ENCODE results near the gene DLK2. TPM values are rescaled to one million over a fixed set of nuclear protein-coding genes. Genes with fewer than 3 reads are reported as not detected.

Gene DLK2
- total RNA-seq, 2 donors from 2014 or later, result not detected

- 88 to 93% methylated on average over 12 to 15 of the region's 15 CpGs for WGBS, 2 experiments (ENCODE audit: insufficient coverage in 1 of 2, insufficient read length in 1 of 2)
Observed at GRCh38 chr6:43434001-43434840, 21.1 kb downstream of the DLK2 start.

GRCh38 chr6:43433148-43433547 is 22.2 kb downstream of the DLK2 start:
- Histone ChIP-seq H3K9me3 (ENCODE audit: control insufficient read depth, low read length) (no peaks in the 10 kb centered on the region), H3K27me3 (ENCODE audit: control insufficient read depth, insufficient read depth, low read length, poor library complexity, severe bottlenecking) (no peaks in the 10 kb centered on the region), H3K4me1 (ENCODE audit: control insufficient read depth, insufficient read depth, low read length) (no peaks in the 10 kb centered on the region), H3K4me3 (ENCODE audit: low read length) (no peak overlapping the region), H3K9ac (ENCODE audit: extremely low read depth, low read length, poor library complexity, severe bottlenecking) (no peak overlapping the region), H3K27ac (ENCODE audit: low read depth, low read length) (no peak overlapping the region), H3K36me3 (ENCODE audit: control insufficient read depth, insufficient read depth, low read length) (peaks cover 19% of the 10 kb centered on the region)
- peaks cover 9% of the 10 kb centered on the region for H3K4me1 Mint-ChIP-seq
- no peak overlapping the region for H3K27ac Mint-ChIP-seq
- WGBS, 2 experiments (ENCODE audit: insufficient coverage in 1 of 2, insufficient read length in 1 of 2), result 87 to 88% methylated on average over 5 to 8 of the region's 8 CpGs
- peaks cover 27% of the 10 kb centered on the region for H3K36me3 Mint-ChIP-seq (ENCODE audit: low read depth)
- no peak for DNase-seq
- no peaks in the 10 kb centered on the region for H3K27me3 Mint-ChIP-seq (ENCODE audit: insufficient read depth)
- no peaks in the 10 kb centered on the region for H3K9me3 Mint-ChIP-seq
- TF ChIP-seq, protein P1, sequence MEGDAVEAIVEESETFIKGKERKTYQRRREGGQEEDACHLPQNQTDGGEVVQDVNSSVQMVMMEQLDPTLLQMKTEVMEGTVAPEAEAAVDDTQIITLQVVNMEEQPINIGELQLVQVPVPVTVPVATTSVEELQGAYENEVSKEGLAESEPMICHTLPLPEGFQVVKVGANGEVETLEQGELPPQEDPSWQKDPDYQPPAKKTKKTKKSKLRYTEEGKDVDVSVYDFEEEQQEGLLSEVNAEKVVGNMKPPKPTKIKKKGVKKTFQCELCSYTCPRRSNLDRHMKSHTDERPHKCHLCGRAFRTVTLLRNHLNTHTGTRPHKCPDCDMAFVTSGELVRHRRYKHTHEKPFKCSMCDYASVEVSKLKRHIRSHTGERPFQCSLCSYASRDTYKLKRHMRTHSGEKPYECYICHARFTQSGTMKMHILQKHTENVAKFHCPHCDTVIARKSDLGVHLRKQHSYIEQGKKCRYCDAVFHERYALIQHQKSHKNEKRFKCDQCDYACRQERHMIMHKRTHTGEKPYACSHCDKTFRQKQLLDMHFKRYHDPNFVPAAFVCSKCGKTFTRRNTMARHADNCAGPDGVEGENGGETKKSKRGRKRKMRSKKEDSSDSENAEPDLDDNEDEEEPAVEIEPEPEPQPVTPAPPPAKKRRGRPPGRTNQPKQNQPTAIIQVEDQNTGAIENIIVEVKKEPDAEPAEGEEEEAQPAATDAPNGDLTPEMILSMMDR (conservative IDR thresholded peaks at IDR 0.05), result no peak
- H3K4me3 Mint-ChIP-seq, result no peak overlapping the region

More at GRCh38 chr6:43434001-43434840, 21.1 kb downstream of the DLK2 start:
- no peak overlapping the region for H3K4me3 ChIP-seq (ENCODE audit: low read length)
- no peak overlapping the region for H3K27ac Mint-ChIP-seq
- no peaks in the 10 kb centered on the region for H3K27me3 ChIP-seq (ENCODE audit: control insufficient read depth, insufficient read depth, low read length, poor library complexity, severe bottlenecking)
- no peak for DNase-seq
- H3K27ac ChIP-seq (ENCODE audit: low read depth, low read length), result no peak overlapping the region
- TF ChIP-seq, protein P1 (conservative IDR thresholded peaks at IDR 0.05), result no peak
- H3K27me3 Mint-ChIP-seq (ENCODE audit: insufficient read depth), result no peaks in the 10 kb centered on the region
- H3K36me3 Mint-ChIP-seq (ENCODE audit: low read depth), result peaks cover 29% of the 10 kb centered on the region
- H3K4me1 Mint-ChIP-seq, result no peaks in the 10 kb centered on the region
- peaks cover 19% of the 10 kb centered on the region for H3K36me3 ChIP-seq (ENCODE audit: control insufficient read depth, insufficient read depth, low read length)
- no peaks in the 10 kb centered on the region for H3K9me3 Mint-ChIP-seq
- H3K4me1 ChIP-seq (ENCODE audit: control insufficient read depth, insufficient read depth, low read length), result no peaks in the 10 kb centered on the region
- H3K4me3 Mint-ChIP-seq, result no peak overlapping the region
- H3K9ac ChIP-seq (ENCODE audit: extremely low read depth, low read length, poor library complexity, severe bottlenecking), result no peak overlapping the region
- no peaks in the 10 kb centered on the region for H3K9me3 ChIP-seq (ENCODE audit: control insufficient read depth, low read length)

DNA sequence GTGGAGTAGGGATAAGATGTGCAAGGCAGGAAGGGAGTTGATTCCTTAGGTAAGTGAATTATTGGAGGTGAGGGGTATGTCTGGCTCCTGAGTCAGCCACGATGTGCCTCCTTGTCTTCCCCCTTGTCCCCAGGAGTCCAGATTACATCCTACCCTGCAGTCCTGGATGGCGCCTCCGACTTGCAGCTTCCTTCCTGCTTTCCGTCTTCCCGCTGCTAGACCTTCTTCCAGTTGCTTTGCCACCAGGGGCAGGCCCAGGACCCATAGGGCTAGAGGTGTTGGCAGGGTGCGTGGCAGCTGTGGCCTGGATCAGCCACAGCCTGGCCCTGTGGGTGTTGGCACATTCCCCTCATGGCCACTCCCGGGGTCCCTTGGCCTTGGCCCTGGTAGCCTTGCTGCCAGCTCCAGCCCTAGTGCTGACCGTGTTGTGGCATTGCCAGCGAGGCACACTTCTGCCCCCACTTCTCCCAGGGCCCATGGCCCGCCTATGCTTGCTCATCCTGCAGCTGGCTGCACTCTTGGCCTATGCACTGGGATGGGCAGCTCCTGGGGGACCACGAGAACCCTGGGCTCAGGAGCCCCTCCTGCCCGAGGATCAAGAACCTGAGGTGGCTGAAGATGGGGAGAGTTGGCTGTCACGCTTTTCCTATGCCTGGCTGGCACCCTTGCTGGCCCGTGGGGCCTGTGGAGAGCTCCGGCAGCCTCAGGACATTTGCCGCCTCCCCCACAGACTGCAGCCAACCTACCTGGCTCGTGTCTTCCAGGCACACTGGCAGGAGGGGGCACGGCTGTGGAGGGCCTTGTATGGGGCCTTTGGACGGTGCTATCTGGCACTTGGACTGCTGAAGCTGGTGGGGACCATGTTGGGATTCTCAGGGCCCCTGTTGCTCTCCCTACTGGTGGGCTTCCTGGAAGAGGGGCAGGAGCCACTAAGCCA is 23.1 kb downstream of the DLK2 start:
- peaks cover 23% of the 10 kb centered on the region for H3K36me3 Mint-ChIP-seq (ENCODE audit: low read depth)
- 94 to 95% methylated on average over 13 to 19 of the region's 19 CpGs for WGBS, 2 experiments (ENCODE audit: insufficient coverage in 1 of 2, insufficient read length in 1 of 2)
- no peaks in the 10 kb centered on the region for H3K9me3 ChIP-seq (ENCODE audit: control insufficient read depth, low read length)
- H3K9me3 Mint-ChIP-seq, result peaks cover under 1% of the 10 kb centered on the region
- H3K27ac Mint-ChIP-seq, result no peak overlapping the region
- no peak overlapping the region for H3K4me3 ChIP-seq (ENCODE audit: low read length)
- H3K9ac ChIP-seq (ENCODE audit: extremely low read depth, low read length, poor library complexity, severe bottlenecking), result no peak overlapping the region
- peaks cover 10% of the 10 kb centered on the region for H3K4me1 Mint-ChIP-seq
- TF ChIP-seq, protein P1 (conservative IDR thresholded peaks at IDR 0.05), result no peak
- H3K36me3 ChIP-seq (ENCODE audit: control insufficient read depth, insufficient read depth, low read length), result peaks cover 19% of the 10 kb centered on the region
- H3K4me3 Mint-ChIP-seq, result no peak overlapping the region
- no peaks in the 10 kb centered on the region for H3K27me3 Mint-ChIP-seq (ENCODE audit: insufficient read depth)
- H3K27ac ChIP-seq (ENCODE audit: low read depth, low read length), result no peak overlapping the region
- no peaks in the 10 kb centered on the region for H3K4me1 ChIP-seq (ENCODE audit: control insufficient read depth, insufficient read depth, low read length)
- H3K27me3 ChIP-seq (ENCODE audit: control insufficient read depth, insufficient read depth, low read length, poor library complexity, severe bottlenecking), result no peaks in the 10 kb centered on the region
- DNase-seq, result no peak
